AG04449 (cell line): Measurements from ENCODE around the gene CADPS2.

Experiments
- CTCF ChIA-PET: fragments of 350-600 bp; formaldehyde crosslinking; extraction: SDS; loops from one replicate; lab custom pipeline; 2021; ENCODE audit warnings: antibody characterized with exemption; lab: Yijun Ruan, JAX
- POLR2A ChIA-PET: fragments of 400-600, 350-600 bp; formaldehyde crosslinking; extraction: SDS; loops from one replicate; lab custom pipeline; 2020; ENCODE audit warnings: antibody characterized with exemption, inconsistent platforms; lab: Yijun Ruan, JAX
- DNase-seq: peaks from one replicate; pipeline ENCODE4 v3.0.0-alpha.2; 2010; ENCODE audit warnings: low read depth, low spot score
- H3K4me3 ChIP-seq: 2 replicates; pipeline ENCODE4 v1.5.1; 2011; ENCODE audit warnings: low read depth, mild to moderate bottlenecking, control low read depth, low read length
- CTCF ChIP-seq: IDR thresholded peaks from one replicate; pipeline ENCODE4 v1.5.1; 2011; ENCODE audit warnings: mild to moderate bottlenecking, moderate library complexity, low read length, control low read depth, inconsistent platforms; ENCODE audit not compliant: insufficient read depth; ENCODE audit errors: missing control alignments

Gene CADPS2

GRCh38 chr7:122864838-122865237 lies 21.4 kb downstream of the CADPS2 start:
- ChIA-PET CTCF (no interaction called here), POLR2A (no interaction called here)

GRCh38 chr7:122864016-122864415 lies 22.2 kb downstream of the CADPS2 start:
- ChIA-PET POLR2A (no interaction called here), CTCF (no interaction called here)
- no peak for TF ChIP-seq CTCF
- no peak for DNase-seq
- H3K4me3 ChIP-seq: no peak overlapping the region

More at GRCh38 chr7:122864838-122865237, 21.4 kb downstream of the CADPS2 start:
- no peak for TF ChIP-seq CTCF
- no peak overlapping the region for H3K4me3 ChIP-seq
- DNase-seq: no peak

- CTCF ChIA-PET: interaction anchor here (0.6 kb wide), 1 partner anchor 232 kb away, joined by 3 read pairs; no protein-coding TSS in a partner anchor
- no peak overlapping the region for H3K4me3 ChIP-seq
- no peak for DNase-seq
- TF ChIP-seq CTCF: no peak
- POLR2A ChIA-PET: no interaction called here
These were observed 27.9 kb downstream of the CADPS2 start for GRCh38 chr7:122858320-122858719.

- H3K4me3 ChIP-seq: no peak overlapping the region
- ChIA-PET CTCF (no interaction called here), POLR2A (no interaction called here)
- TF ChIP-seq CTCF: no peak
- DNase-seq: no peak
These were observed 35.7 kb downstream of the CADPS2 start for GRCh38 chr7:122850528-122850927.

- TF ChIP-seq CTCF: no peak
- no peak for DNase-seq
- no peak overlapping the region for H3K4me3 ChIP-seq
- CTCF ChIA-PET: no interaction called here
- POLR2A ChIA-PET: no interaction called here
These were observed 36.3 kb downstream of the CADPS2 start for GRCh38 chr7:122849957-122850328.

GRCh38 chr7:122849322-122849956 lies 36.8 kb downstream of the CADPS2 start:
- TF ChIP-seq CTCF: no peak
- ChIA-PET CTCF (no interaction called here), POLR2A (no interaction called here)
- H3K4me3 ChIP-seq: no peak overlapping the region
- no peak for DNase-seq
